LNCaP clone FGC (cell line): ENCODE results near the gene COL1A2.

ENCODE experiments used
- DNase-seq: peaks from one replicate; pipeline ENCODE4 v3.0.0-alpha.2; 2011; ENCODE audit warnings: low read depth
- H3K4me3 ChIP-seq: 2 replicates; pipeline ENCODE4 v1.5.1; 2011; ENCODE audit warnings: mild to moderate bottlenecking, low read depth, low read length, control low read depth
- TF ChIP-seq, protein P1 (sequence below): IDR thresholded peaks from 2 replicates; pipeline ENCODE4 v1.5.1; 2012; ENCODE audit warnings: mild to moderate bottlenecking; ENCODE audit not compliant: control insufficient read depth, insufficient read depth; ENCODE audit errors: extremely low read depth

Gene COL1A2

DNA sequence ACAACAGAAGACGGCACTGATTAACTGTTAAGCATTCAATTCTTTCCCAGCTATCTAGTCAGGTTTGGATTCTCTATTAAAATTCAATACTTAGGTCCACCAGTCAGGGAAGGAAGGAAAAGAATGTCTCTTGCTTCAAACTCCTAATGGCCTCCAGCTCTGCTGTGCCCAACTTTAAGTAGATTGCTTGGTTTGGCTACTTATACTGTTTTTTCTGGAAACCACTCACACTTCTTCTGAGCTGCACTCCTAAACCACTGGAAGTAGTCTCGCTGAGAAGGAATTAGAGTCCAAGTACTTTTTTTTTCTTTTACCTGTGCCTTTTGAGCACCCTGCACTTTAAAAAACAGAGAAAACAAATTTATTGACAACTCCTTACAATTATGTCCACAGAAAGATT is 26.7 kb upstream of the COL1A2 start:
- DNase-seq = no peak
- TF ChIP-seq, protein P1, sequence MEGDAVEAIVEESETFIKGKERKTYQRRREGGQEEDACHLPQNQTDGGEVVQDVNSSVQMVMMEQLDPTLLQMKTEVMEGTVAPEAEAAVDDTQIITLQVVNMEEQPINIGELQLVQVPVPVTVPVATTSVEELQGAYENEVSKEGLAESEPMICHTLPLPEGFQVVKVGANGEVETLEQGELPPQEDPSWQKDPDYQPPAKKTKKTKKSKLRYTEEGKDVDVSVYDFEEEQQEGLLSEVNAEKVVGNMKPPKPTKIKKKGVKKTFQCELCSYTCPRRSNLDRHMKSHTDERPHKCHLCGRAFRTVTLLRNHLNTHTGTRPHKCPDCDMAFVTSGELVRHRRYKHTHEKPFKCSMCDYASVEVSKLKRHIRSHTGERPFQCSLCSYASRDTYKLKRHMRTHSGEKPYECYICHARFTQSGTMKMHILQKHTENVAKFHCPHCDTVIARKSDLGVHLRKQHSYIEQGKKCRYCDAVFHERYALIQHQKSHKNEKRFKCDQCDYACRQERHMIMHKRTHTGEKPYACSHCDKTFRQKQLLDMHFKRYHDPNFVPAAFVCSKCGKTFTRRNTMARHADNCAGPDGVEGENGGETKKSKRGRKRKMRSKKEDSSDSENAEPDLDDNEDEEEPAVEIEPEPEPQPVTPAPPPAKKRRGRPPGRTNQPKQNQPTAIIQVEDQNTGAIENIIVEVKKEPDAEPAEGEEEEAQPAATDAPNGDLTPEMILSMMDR = no peak
- no peak overlapping the region for H3K4me3 ChIP-seq

DNA sequence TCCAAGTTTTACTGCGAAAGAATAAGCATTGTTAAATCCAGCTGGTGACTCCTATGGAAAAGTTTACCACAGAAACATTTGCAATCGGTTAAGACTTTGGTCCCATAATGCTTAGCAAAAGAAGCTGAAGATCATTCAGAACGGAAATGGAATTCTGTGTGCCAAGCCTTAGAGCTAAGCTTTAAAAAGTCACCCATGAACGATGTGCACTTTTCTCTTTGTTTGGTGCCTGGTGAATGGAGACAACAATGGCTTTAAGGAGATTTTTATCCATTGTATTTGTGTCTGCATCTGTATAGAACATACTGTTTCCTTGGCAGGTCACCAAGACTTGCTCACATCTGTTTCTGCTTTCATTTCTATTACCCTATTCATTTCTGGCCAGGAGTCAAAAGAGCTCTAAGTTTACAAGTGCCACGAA is 26.3 kb upstream of the COL1A2 start:
- H3K4me3 ChIP-seq = no peak overlapping the region
- TF ChIP-seq, protein P1 = no peak
- no peak for DNase-seq

DNA sequence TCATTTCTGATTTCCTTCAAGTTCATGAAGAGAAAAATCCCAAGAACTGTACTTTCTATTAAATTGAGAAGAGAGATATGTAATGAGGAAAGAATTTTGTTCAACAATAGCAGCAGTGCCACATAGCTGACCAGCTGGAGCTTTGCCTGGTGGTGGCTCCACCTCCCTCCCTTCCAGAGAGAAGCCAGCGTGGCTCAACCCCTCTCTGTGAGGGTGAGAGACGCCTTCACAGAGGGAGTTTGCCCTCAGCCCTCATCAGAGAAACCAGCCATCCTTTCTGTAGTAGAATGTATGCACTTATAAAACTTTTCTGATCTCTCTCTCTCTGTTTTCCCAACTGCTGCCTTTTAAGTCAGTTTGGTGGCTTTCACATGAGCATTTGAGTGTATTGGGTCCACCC is 20.5 kb upstream of the COL1A2 start:
- no peak overlapping the region for H3K4me3 ChIP-seq
- TF ChIP-seq, protein P1 = no peak
- DNase-seq = no peak

DNA sequence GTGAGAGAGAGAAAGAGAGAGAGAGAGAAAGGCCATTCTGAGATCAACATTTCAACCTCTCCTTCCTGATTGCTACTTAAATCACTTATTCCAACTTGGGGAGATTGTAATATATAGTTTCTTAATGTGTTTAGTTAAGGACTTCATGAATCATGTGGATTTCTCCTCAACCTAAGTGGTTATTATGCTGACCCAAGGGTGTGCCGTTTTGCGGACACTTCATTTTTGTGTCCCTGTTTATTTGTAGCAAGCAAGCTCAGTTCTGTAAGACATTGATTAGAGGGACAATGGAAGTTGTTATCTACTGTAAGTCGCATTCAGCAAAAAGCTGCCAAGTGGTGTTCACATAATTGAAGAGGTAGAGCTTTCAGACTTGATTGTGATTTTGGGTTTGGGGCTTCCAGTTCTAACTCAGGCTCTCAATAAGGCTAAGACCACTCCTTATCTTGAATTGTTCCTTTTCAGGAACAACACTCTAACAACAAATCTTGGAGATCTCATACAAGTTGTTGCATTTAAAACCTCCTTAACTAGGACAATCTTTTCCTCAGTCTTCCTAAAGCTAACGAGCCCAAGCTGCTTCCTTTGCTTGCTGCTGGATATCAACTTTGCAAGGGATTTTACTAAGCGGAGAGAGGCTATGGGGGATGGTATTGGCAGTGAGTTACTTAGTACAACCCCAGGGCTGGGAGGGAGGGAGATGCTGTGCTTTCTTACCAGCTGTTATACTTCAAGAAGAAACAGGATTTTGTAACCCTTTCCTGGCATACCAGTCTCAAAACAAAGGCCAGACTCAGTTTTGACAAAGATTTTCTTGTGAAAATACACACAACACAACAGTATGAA is 19.8 kb upstream of the COL1A2 start:
- no peak overlapping the region for H3K4me3 ChIP-seq
- TF ChIP-seq, protein P1 = no peak
- no peak for DNase-seq

DNA sequence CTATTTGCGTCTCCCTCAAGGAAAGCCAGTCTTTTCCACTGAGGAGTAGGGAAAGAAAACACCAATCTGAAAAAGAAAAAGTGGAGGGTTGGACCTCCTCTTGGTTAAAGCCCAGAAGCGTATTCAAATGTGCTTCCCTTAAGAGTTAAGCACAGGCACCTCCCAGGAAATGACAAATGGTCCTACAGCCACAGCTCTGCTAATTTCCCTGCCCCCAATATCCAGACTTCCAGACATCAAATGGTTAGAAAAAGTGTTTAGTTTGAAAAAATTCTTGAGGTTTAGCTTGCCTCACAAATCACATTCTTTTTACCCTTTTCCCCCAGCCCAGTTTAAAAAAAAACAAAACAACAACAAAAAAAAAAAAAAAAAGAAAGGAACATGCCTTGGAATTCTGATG is 19.0 kb upstream of the COL1A2 start:
- TF ChIP-seq, protein P1 = no peak
- DNase-seq = no peak
- no peak overlapping the region for H3K4me3 ChIP-seq

DNA sequence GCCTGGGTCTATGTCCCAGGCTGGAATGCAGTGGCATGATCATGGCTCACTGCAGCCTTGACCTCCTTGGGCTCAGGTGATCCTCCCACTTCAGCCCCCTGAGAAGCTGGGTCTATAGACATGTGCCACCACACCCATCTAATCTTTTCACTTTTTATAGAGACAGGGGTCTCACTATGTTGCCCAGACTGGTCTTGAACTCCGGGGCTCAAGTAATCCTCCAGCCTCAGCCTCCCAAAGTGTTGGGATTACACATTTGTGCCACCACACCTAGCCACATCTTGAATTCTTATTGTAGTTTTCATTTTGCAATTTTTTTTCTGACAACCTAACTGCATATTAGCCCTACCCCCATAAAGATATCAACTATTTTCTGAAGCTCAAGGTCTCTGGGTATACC is 18.4 kb upstream of the COL1A2 start:
- TF ChIP-seq, protein P1 = no peak
- no peak overlapping the region for H3K4me3 ChIP-seq
- no peak for DNase-seq

DNA sequence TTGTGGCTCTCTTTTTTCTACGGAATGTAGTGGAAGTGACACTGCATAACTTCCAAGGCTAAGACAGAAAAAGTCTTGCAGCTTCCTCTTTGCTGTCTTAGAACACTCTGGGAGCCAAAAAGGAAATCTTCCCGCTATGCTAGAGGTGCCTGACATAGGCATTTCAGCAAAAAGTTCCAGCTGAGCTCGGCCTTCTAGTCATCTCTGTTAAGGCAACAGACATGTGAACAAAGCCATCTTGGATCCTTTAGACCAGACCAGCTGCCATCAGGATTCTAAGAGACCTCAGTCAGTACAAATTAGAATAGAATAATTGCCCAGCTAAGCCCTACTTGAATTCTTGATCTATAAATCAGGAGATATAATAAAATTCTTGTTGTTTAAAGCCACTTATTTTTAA is 16.3 kb upstream of the COL1A2 start:
- DNase-seq = no peak
- no peak overlapping the region for H3K4me3 ChIP-seq
- TF ChIP-seq, protein P1 = no peak
